RKO (cell line): Measurements from ENCODE around the gene NUTM2A.
"Not testable (repeated sequence)": the region's sequence is repeated elsewhere in the genome, so short reads cannot be mapped to it uniquely, and the experiment has no call there.

Experiments used
- DNase-seq: peaks from one replicate; pipeline ENCODE4 v3.0.0-alpha.2; 2016; ENCODE audit warnings: low spot score

NUTM2A gene

GRCh38 chr10:87225148-87225547, at the start of gene NUTM2A:
Gene NUTM2A (plus strand): TSS chr10:87225448. CDS start chr10:87225831, 383 bp downstream.
- not testable (repeated sequence) for DNase-seq

GRCh38 chr10:87177587-87177986, 47.7 kb upstream of the NUTM2A start:
- DNase-seq: not testable (repeated sequence)

- not testable (repeated sequence) for DNase-seq
Measured at GRCh38 chr10:87184421-87184820, 40.8 kb upstream of the NUTM2A start.

GRCh38 chr10:87186016-87186415, 39.2 kb upstream of the NUTM2A start:
- not testable (repeated sequence) for DNase-seq

GRCh38 chr10:87187573-87187972, 37.7 kb upstream of the NUTM2A start:
- not testable (repeated sequence) for DNase-seq

GRCh38 chr10:87191841-87192240, 33.4 kb upstream of the NUTM2A start:
- not testable (repeated sequence) for DNase-seq

GRCh38 chr10:87200924-87201323, 24.3 kb upstream of the NUTM2A start:
- DNase-seq: peak; percentile 87

- not testable (repeated sequence) for DNase-seq
Measured at GRCh38 chr10:87204801-87205200, 20.4 kb upstream of the NUTM2A start.

- DNase-seq: not testable (repeated sequence)
Measured at GRCh38 chr10:87206922-87207321, 18.3 kb upstream of the NUTM2A start.

GRCh38 chr10:87210309-87210708, 14.9 kb upstream of the NUTM2A start:
- DNase-seq: not testable (repeated sequence)

GRCh38 chr10:87211848-87212247, 13.4 kb upstream of the NUTM2A start:
- DNase-seq: peak; percentile 24

- DNase-seq: not testable (repeated sequence)
Measured at GRCh38 chr10:87213150-87213765, 12.0 kb upstream of the NUTM2A start.

GRCh38 chr10:87213806-87214205, 11.4 kb upstream of the NUTM2A start:
- DNase-seq: not testable (repeated sequence)

GRCh38 chr10:87216120-87216519, 9.1 kb upstream of the NUTM2A start:
- not testable (repeated sequence) for DNase-seq

- DNase-seq: not testable (repeated sequence)
Measured at GRCh38 chr10:87219370-87219769, 5.9 kb upstream of the NUTM2A start.

- DNase-seq: not testable (repeated sequence)
Measured at GRCh38 chr10:87222789-87223188, 2.5 kb upstream of the NUTM2A start.

- DNase-seq: not testable (repeated sequence)
Measured at GRCh38 chr10:87228247-87228646, 3.0 kb downstream of the NUTM2A start.

- DNase-seq: not testable (repeated sequence)
Measured at GRCh38 chr10:87229211-87229610, 4.0 kb downstream of the NUTM2A start.

- not testable (repeated sequence) for DNase-seq
Measured at GRCh38 chr10:87234854-87235253, 9.6 kb downstream of the NUTM2A start.

GRCh38 chr10:87237244-87237643, 12.0 kb downstream of the NUTM2A start:
- DNase-seq: not testable (repeated sequence)

- not testable (repeated sequence) for DNase-seq
Measured at GRCh38 chr10:87239346-87239808, 14.1 kb downstream of the NUTM2A start.

GRCh38 chr10:87242192-87242591, 16.9 kb downstream of the NUTM2A start:
- not testable (repeated sequence) for DNase-seq

- DNase-seq: peak; percentile 1
Measured at GRCh38 chr10:87247335-87247734, 22.1 kb downstream of the NUTM2A start.

- peak; percentile 25 for DNase-seq
Measured at GRCh38 chr10:87248818-87249353, 23.6 kb downstream of the NUTM2A start.
